IMR-90 (cell line): ENCODE measurements around the gene SREBF2. TPM values are rescaled to one million over a fixed set of nuclear protein-coding genes. Genes with fewer than 3 reads are reported as not detected.

Experiments used
- ATAC-seq: fragments of 200-7000 bp; cut with Tn5 transposase; 2 replicates; pipeline ENCODE4 v1.9.1; 2020; ENCODE audit warnings: low read depth, mild to moderate bottlenecking, moderate library complexity
- BruUV-seq: library from RNA; stranded (reverse); fragments of 400-500 nt; replicated peaks from 2 replicates; lab custom pipeline; 2021; lab: Mats Ljungman, UMichigan
- CTCF ChIA-PET: fragments of 300-600 bp; formaldehyde crosslinking; extraction: SDS; loops from one replicate; lab custom pipeline; 2021; ENCODE audit warnings: antibody characterized with exemption; lab: Yijun Ruan, JAX
- POLR2A ChIA-PET: fragments of 300-600 bp; sonication (Branson Sonifier 250); formaldehyde crosslinking; loops from one replicate; lab custom pipeline; 2022; ENCODE audit warnings: antibody characterized with exemption; ENCODE audit not compliant: unreplicated experiment; lab: Charles Lee
- DNase-seq: peaks from one replicate; pipeline ENCODE4 v3.0.0; 2013
- H2AFZ ChIP-seq: replicated peaks from 2 replicates; pipeline ENCODE3; 2013; ENCODE audit warnings: low read length, mild to moderate bottlenecking; ENCODE audit not compliant: poor library complexity
- H2AK5ac ChIP-seq: 2 replicates; pipeline ENCODE4 v1.6.1; 2013; ENCODE audit warnings: low read depth, low read length, inconsistent platforms
- H2AK9ac ChIP-seq: replicated peaks from 2 replicates; pipeline ENCODE3; 2013; ENCODE audit warnings: mild to moderate bottlenecking, low read depth, low read length, moderate library complexity; ENCODE audit not compliant: poor library complexity
- H2BK120ac ChIP-seq: 2 replicates; pipeline ENCODE4 v1.6.1; 2013; ENCODE audit warnings: low read depth, low read length, inconsistent platforms
- H2BK15ac ChIP-seq: 3 replicates; pipeline ENCODE4 v1.6.1; 2013; ENCODE audit warnings: low read depth, low read length, inconsistent platforms
- H2BK20ac ChIP-seq: 2 replicates; pipeline ENCODE4 v1.6.1; 2013; ENCODE audit warnings: low read depth, mild to moderate bottlenecking, inconsistent platforms, low read length, moderate library complexity
- H2BK5ac ChIP-seq: 2 replicates; pipeline ENCODE4 v1.6.1; 2013; ENCODE audit warnings: mild to moderate bottlenecking, low read depth, low read length, inconsistent platforms; ENCODE audit not compliant: poor library complexity, severe bottlenecking
- H3K14ac ChIP-seq: replicated peaks from 2 replicates; pipeline ENCODE4 v1.6.1; 2013; ENCODE audit warnings: low read depth, low read length, inconsistent platforms
- H3K18ac ChIP-seq: 2 replicates; pipeline ENCODE4 v1.6.1; 2013; ENCODE audit warnings: low read depth, low read length, control low read depth
- H3K23ac ChIP-seq: 2 replicates; pipeline ENCODE4 v1.6.1; 2013; ENCODE audit warnings: low read depth, low read length, inconsistent platforms
- H3K27ac ChIP-seq: 2 replicates; pipeline ENCODE4 v1.5.1; 2013; ENCODE audit warnings: mild to moderate bottlenecking, control low read depth, low read length; ENCODE audit not compliant: insufficient read depth
- H3K27me3 ChIP-seq: 2 replicates; pipeline ENCODE4 v1.6.1; 2013; ENCODE audit warnings: low read length; ENCODE audit not compliant: control insufficient read depth, insufficient read depth
- H3K36me3 ChIP-seq: 2 replicates; pipeline ENCODE4 v1.6.1; 2013; ENCODE audit warnings: low read length, mixed read lengths; ENCODE audit not compliant: control insufficient read depth, insufficient read depth
- H3K4ac ChIP-seq: 2 replicates; pipeline ENCODE4 v1.6.1; 2013; ENCODE audit warnings: low read depth, low read length, inconsistent platforms
- H3K4me1 ChIP-seq: 2 replicates; pipeline ENCODE4 v1.6.1; 2013; ENCODE audit warnings: low read length, mixed read lengths; ENCODE audit not compliant: control insufficient read depth, insufficient read depth
- H3K4me2 ChIP-seq: 2 replicates; pipeline ENCODE4 v1.6.1; 2013; ENCODE audit warnings: low read depth, mild to moderate bottlenecking, control low read depth, low read length, moderate library complexity
- H3K4me3 ChIP-seq: 2 replicates; pipeline ENCODE4 v1.5.1; 2013; ENCODE audit warnings: low read depth, mild to moderate bottlenecking, control low read depth, low read length, moderate library complexity; ENCODE audit not compliant: insufficient read depth
- H3K56ac ChIP-seq: 2 replicates; pipeline ENCODE4 v1.6.1; 2013; ENCODE audit warnings: low read length, inconsistent platforms; ENCODE audit not compliant: insufficient read depth; ENCODE audit errors: extremely low read depth
- H3K79me1 ChIP-seq, 2 experiments: 2 replicates each; pipeline ENCODE4 v1.6.1; 2013; ENCODE audit warnings: low read length in 2 of 2, inconsistent platforms in 1 of 2, low read depth in 1 of 2
- H3K9ac ChIP-seq: 2 replicates; pipeline ENCODE4 v1.6.1; 2013; ENCODE audit warnings: low read depth, low read length, control low read depth
- H3K9me1 ChIP-seq: 2 replicates; pipeline ENCODE4 v1.6.1; 2013; ENCODE audit warnings: low read length, inconsistent platforms; ENCODE audit not compliant: insufficient read depth
- H3K9me3 ChIP-seq: 2 replicates; pipeline ENCODE4 v1.6.1; 2013; ENCODE audit warnings: low read length; ENCODE audit not compliant: control insufficient read depth, insufficient read depth
- H4K20me1 ChIP-seq: 2 replicates; pipeline ENCODE4 v1.6.1; 2013; ENCODE audit warnings: low read length, inconsistent platforms; ENCODE audit not compliant: insufficient read depth
- H4K5ac ChIP-seq: 2 replicates; pipeline ENCODE4 v1.6.1; 2013; ENCODE audit warnings: mild to moderate bottlenecking, low read depth, low read length, control low read depth
- H4K8ac ChIP-seq, 2 experiments: 2 replicates each; pipeline ENCODE4 v1.6.1; 2013; ENCODE audit warnings: low read depth in 2 of 2, low read length in 2 of 2, control low read depth in 1 of 2, inconsistent platforms in 1 of 2
- H4K91ac ChIP-seq: 2 replicates; pipeline ENCODE4 v1.6.1; 2013; ENCODE audit warnings: low read depth, low read length, inconsistent platforms; ENCODE audit not compliant: insufficient read depth
- CHD1 ChIP-seq: IDR thresholded peaks from 2 replicates; pipeline ENCODE4 v1.6.1; 2012; ENCODE audit warnings: low read depth, low read length, improper control_type of control experiment
- MAFK ChIP-seq: IDR thresholded peaks from 2 replicates; pipeline ENCODE4 v1.6.1; 2012; ENCODE audit warnings: low read depth, low read length, improper control_type of control experiment
- MAZ ChIP-seq: IDR thresholded peaks from 2 replicates; pipeline ENCODE4 v1.6.1; 2012; ENCODE audit warnings: low read depth, mild to moderate bottlenecking, low read length, improper control_type of control experiment, moderate library complexity, borderline replicate concordance
- MXI1 ChIP-seq: IDR thresholded peaks from 2 replicates; pipeline ENCODE4 v1.6.1; 2012; ENCODE audit warnings: low read depth, mild to moderate bottlenecking, low read length, moderate library complexity, borderline replicate concordance
- NFE2L2 ChIP-seq: fragments of 150-350 bp; IDR thresholded peaks from 2 replicates; pipeline ENCODE4 v1.6.1; 2016; ENCODE audit warnings: low read depth, mild to moderate bottlenecking, low read length
- POLR2A ChIP-seq: IDR thresholded peaks from 2 replicates; pipeline ENCODE4 v1.6.1; 2012; ENCODE audit warnings: mild to moderate bottlenecking, low read depth, low read length
- RCOR1 ChIP-seq: IDR thresholded peaks from 2 replicates; pipeline ENCODE4 v1.6.1; 2012; ENCODE audit warnings: mild to moderate bottlenecking, low read length, improper control_type of control experiment; ENCODE audit not compliant: insufficient replicate concordance
- SMC3 ChIP-seq: fragments of 150-350 bp; IDR thresholded peaks from 2 replicates; pipeline ENCODE4 v1.6.1; 2016; ENCODE audit warnings: low read depth, mild to moderate bottlenecking, antibody characterized with exemption, low read length, moderate library complexity
- WGBS, 2 experiments: methylation state at CpG; one replicate each; pipeline versions ENCODE4 v1.1.5 to v1.1.7; 2013; ENCODE audit warnings: missing lambda C conversion rate in 2 of 2; ENCODE audit not compliant: insufficient read length in 1 of 2; ENCODE audit errors: extremely low coverage in 2 of 2; 5-methylcytosine and 5-hydroxymethylcytosine counted together
- dilution Hi-C: fragments of 300-500 bp; cut with HindIII; formaldehyde crosslinking; loops from one replicate; pipeline ENCODE4 v1.14.3; 2018; ENCODE audit warnings: low sequenced_read_pairs; ENCODE audit not compliant: unreplicated experiment
- in situ Hi-C: fragments of 300-500 bp; cut with MboI; formaldehyde crosslinking; loops from 3 replicates; pipeline ENCODE4 v1.14.3; 2019; ENCODE audit warnings: low sequenced_read_pairs, inconsistent platforms, mixed read lengths
- intact Hi-C: fragments of 100-400 bp; cut with micrococcal nuclease; formaldehyde crosslinking; loops from 2 replicates; pipeline ENCODE4 v1.10.0; 2022
- polyA plus RNA-seq, 3 experiments: library from polyadenylated mRNA; depleted of rRNA; stranded (reverse); fragments of >200 nt; gene quantifications; 2 replicates each; pipeline ENCODE4 v1.2.3, GENCODE V29; 2012; ENCODE audit warnings: low replicate concordance in 1 of 3
- total RNA-seq: library from RNA; depleted of rRNA; stranded (reverse); fragments of >200 nt; gene quantifications from 2 replicates; pipeline ENCODE4 v1.2.3, GENCODE V29; 2012
- TF ChIP-seq, protein P1 (sequence below): fragments of 150-350 bp; IDR thresholded peaks from 2 replicates; pipeline ENCODE4 v1.6.1; 2017; ENCODE audit warnings: mild to moderate bottlenecking, antibody characterized with exemption, low read length, low read depth
- TF ChIP-seq, protein P2 (sequence below): conservative IDR thresholded peaks from 2 replicates; pipeline ENCODE4 v1.5.1; 2012; ENCODE audit warnings: mild to moderate bottlenecking, low read depth, low read length, improper control_type of control experiment

The SREBF2 gene
- total and polyA plus RNA-seq, 2 of the 4 experiments (the other 2 are of a cell fraction), result 8.1 to 47.4 TPM

DNA sequence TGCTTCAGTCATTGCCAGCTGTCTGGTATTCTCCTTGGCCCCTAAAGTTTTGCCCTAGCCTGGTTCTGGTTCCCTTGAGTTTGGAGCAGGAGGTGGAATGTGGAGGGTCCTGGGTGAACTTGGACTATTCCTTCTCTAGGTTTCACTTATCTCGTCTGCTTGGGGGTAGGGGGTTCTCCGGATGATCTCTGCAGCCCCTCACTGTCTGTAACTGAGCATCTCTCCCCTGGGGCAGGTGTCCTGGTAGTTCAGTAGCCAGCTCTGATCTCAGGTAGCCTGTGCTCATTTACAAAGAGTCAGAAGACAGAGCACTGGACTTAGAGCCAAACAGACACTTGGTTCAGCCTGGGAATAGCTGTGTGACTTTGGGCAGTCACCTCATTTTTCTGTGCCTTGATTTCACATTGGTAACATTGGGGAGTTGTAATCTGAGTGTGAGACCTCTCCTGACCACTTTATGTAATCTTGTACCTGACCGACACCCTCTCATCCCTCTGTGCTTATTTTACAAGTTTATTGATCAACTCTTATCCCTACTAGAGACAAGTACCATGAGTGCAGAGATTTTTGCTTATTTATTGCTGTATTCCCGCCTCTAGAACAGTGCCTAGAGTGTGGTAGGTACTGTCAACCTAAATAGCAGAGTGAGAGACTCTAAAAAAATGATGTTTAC, 31.6 kb upstream of the SREBF2 start (continued):
- no peak for TF ChIP-seq SMC3

DNA sequence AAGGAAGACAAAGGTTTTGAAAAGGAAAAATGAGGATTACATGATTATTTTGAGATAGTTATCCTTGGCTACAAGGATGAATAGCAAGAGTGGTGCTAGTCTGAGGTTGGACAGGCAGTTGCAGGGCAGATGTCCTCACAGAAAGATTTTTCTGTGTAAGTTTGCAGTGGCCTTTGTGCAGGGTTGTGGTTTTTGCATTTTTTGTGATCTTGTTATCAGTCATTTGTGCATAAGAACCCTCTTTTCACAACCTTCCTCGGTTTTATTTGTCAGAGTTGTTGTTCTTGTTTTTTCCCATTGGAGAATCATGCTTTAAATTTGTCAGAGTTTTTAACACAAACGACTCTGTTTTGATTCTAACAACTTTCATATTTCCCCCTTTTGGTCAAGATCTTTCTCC, 31.0 kb upstream of the SREBF2 start:
- in situ Hi-C loops, result no loop called here
- CTCF ChIA-PET, result no interaction called here
- H4K20me1 ChIP-seq, result no peaks in the 10 kb centered on the region
- no peak overlapping the region for H2BK15ac ChIP-seq
- peaks cover 7% of the 10 kb centered on the region for H3K9me1 ChIP-seq
- H4K5ac ChIP-seq, result no peak overlapping the region
- DNase-seq (no peak), ATAC-seq (no peak)
- no TSS peak for BruUV-seq
- no peak overlapping the region for H2AK9ac ChIP-seq
- no peak overlapping the region for H2BK5ac ChIP-seq
- no peak overlapping the region for H3K56ac ChIP-seq
- POLR2A ChIA-PET, result no interaction called here
- no peak overlapping the region for H2BK120ac ChIP-seq
- no peak overlapping the region for H2AFZ ChIP-seq
- no peak overlapping the region for H3K23ac ChIP-seq
- no peak overlapping the region for H2AK5ac ChIP-seq
- no peak overlapping the region for H3K4ac ChIP-seq
- no peak overlapping the region for H4K8ac ChIP-seq
- H3K4me2 ChIP-seq, result no peak overlapping the region
- peaks cover 15 to 24% of the 10 kb centered on the region in 2 experiments; a peak in 3 of 4 replicates for H3K79me1 ChIP-seq
- no peak overlapping the region for H3K18ac ChIP-seq
- H3K27ac ChIP-seq, result no peak overlapping the region
- dilution Hi-C loops, result no loop called here
- H3K27me3 ChIP-seq, result no peaks in the 10 kb centered on the region
- H2BK20ac ChIP-seq, result no peak overlapping the region
- TF ChIP-seq, protein P1, sequence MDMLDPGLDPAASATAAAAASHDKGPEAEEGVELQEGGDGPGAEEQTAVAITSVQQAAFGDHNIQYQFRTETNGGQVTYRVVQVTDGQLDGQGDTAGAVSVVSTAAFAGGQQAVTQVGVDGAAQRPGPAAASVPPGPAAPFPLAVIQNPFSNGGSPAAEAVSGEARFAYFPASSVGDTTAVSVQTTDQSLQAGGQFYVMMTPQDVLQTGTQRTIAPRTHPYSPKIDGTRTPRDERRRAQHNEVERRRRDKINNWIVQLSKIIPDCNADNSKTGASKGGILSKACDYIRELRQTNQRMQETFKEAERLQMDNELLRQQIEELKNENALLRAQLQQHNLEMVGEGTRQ, result no peak
- TF ChIP-seq, protein P2, sequence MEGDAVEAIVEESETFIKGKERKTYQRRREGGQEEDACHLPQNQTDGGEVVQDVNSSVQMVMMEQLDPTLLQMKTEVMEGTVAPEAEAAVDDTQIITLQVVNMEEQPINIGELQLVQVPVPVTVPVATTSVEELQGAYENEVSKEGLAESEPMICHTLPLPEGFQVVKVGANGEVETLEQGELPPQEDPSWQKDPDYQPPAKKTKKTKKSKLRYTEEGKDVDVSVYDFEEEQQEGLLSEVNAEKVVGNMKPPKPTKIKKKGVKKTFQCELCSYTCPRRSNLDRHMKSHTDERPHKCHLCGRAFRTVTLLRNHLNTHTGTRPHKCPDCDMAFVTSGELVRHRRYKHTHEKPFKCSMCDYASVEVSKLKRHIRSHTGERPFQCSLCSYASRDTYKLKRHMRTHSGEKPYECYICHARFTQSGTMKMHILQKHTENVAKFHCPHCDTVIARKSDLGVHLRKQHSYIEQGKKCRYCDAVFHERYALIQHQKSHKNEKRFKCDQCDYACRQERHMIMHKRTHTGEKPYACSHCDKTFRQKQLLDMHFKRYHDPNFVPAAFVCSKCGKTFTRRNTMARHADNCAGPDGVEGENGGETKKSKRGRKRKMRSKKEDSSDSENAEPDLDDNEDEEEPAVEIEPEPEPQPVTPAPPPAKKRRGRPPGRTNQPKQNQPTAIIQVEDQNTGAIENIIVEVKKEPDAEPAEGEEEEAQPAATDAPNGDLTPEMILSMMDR, result no peak
- TF ChIP-seq POLR2A (no peak), RCOR1 (no peak), NFE2L2 (no peak), MAZ (no peak), CHD1 (no peak), MXI1 (no peak), MAFK (no peak)
- H3K9me3 ChIP-seq, result no peaks in the 10 kb centered on the region
- no peaks in the 10 kb centered on the region for H3K36me3 ChIP-seq
- intact Hi-C loops, result no loop called here
- H3K9ac ChIP-seq, result no peak overlapping the region
- no peak overlapping the region for H3K4me3 ChIP-seq
- no CpG with 5 or more reads among the region's 2 CpGs for WGBS, 2 experiments
- peaks cover 11% of the 10 kb centered on the region for H3K4me1 ChIP-seq
- no peak overlapping the region for H3K14ac ChIP-seq
- H4K91ac ChIP-seq, result no peak overlapping the region
